ENCODE results near the gene BRSK2. TPM values are rescaled to one million over a fixed set of nuclear protein-coding genes. Genes with fewer than 3 reads are reported as not detected.

Gene BRSK2
- polyA plus RNA-seq, 1 of the 3 experiments (the other 2 are of a cell fraction), result 0.64 TPM

DNA sequence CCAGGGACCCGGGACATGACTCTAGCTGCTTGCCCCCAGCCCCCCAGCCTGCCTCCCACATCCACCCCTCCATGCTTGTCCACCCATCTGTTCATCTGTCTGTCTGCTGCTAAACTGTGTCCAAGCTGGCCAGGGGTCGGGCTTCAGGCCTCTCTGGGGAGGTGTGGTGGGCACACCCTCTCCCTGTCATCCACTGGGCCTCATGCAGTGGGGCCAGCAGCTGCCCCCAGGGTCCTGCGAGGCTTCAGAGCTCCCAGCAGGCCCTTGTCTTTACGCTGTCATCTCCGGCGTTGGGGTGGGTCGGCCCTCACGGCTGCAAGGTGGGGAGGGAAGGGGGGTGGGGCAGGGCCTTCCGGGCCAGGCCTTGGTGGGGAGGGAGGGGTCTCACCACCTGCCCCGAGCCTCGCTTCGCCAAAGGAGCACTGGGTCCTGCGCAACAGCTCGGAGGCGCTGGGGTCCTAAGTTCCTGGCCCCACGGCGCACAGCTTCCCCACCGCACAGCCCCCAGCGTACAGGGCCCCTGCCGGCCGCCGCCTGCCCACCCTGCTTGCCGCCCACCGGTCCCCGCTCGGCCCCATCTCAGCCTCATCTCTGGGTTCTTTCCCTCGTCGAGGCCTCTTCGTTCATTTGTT lies 70.1 kb downstream of the BRSK2 start (continued):
- TF ChIP-seq, protein P1, sequence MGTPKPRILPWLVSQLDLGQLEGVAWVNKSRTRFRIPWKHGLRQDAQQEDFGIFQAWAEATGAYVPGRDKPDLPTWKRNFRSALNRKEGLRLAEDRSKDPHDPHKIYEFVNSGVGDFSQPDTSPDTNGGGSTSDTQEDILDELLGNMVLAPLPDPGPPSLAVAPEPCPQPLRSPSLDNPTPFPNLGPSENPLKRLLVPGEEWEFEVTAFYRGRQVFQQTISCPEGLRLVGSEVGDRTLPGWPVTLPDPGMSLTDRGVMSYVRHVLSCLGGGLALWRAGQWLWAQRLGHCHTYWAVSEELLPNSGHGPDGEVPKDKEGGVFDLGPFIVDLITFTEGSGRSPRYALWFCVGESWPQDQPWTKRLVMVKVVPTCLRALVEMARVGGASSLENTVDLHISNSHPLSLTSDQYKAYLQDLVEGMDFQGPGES (IDR thresholded peaks at IDR 0.05; ENCODE audit: low read depth, low read length), result no peak
- TF ChIP-seq USF2 (IDR thresholded peaks at IDR 0.05; ENCODE audit: borderline replicate concordance, low read depth, low read length) (no peak), ZBTB33 (IDR thresholded peaks at IDR 0.05; ENCODE audit: borderline replicate concordance, low read depth) (no peak), FOXJ3 (CRISPR knock-in tag; IDR thresholded peaks at IDR 0.05) (no peak), CHD2 (IDR thresholded peaks at IDR 0.05; ENCODE audit: low read length, partially characterized antibody) (no peak), SMC3 (IDR thresholded peaks at IDR 0.05; ENCODE audit: low read depth, low read length) (no peak), FOXM1 (IDR thresholded peaks at IDR 0.05; ENCODE audit: low read depth) (no peak)

- H3K9me3 ChIP-seq, result no peaks in the 10 kb centered on the region
- no peaks in the 10 kb centered on the region for H3K79me2 ChIP-seq (ENCODE audit: insufficient read depth)
- DNase-seq, result no peak
- H3F3A ChIP-seq (replicated peaks; ENCODE audit: insufficient read depth), result no peaks in the 10 kb centered on the region
- no peaks in the 10 kb centered on the region for H3K36me3 ChIP-seq (replicated peaks in 1 of 2; ENCODE audit: control insufficient read depth in 1 of 2, insufficient read depth in 2 of 2, low read length in 1 of 2)
- no peaks in the 10 kb centered on the region for H3K27me3 ChIP-seq (ENCODE audit: insufficient read depth)
- no peak overlapping the region for H2AFZ ChIP-seq (ENCODE audit: low read depth)
- no peak for TF ChIP-seq ZBTB33 (IDR thresholded peaks at IDR 0.05; ENCODE audit: borderline replicate concordance, low read depth)
- TF ChIP-seq MEF2A (IDR thresholded peaks at IDR 0.05; ENCODE audit: borderline replicate concordance, low read depth), result no peak
- no peak for TF ChIP-seq ELF1 (IDR thresholded peaks at IDR 0.05)
- TF ChIP-seq MXI1 (IDR thresholded peaks at IDR 0.05; ENCODE audit: low read depth, low read length), result no peak
- TF ChIP-seq GATA2 (CRISPR knock-in tag; IDR thresholded peaks at IDR 0.05), result no peak
- no peak for TF ChIP-seq EP300 (IDR thresholded peaks at IDR 0.05; ENCODE audit: borderline replicate concordance in 1 of 2, low read depth in 1 of 2, low read length in 1 of 2)
- no peak for TF ChIP-seq RXRA (IDR thresholded peaks at IDR 0.05; ENCODE audit: borderline replicate concordance, low read depth)
- no peak for TF ChIP-seq RAD21 (IDR thresholded peaks at IDR 0.05; ENCODE audit: low read length)
- ChIA-PET POLR2A (no interaction called here), CTCF (interaction anchor here (4.2 kb wide), 1 partner anchor 55 kb away, joined by 23 read pairs; no protein-coding TSS in a partner anchor)
- H3K4me3 ChIP-seq (ENCODE audit: low read depth in 2 of 2, low read length in 1 of 2), result no peak overlapping the region
- no peak overlapping the region for H3K9ac ChIP-seq
- peaks cover 0 to 10% of the 10 kb centered on the region in 2 experiments; a peak in 1 of 4 replicates for H3K4me1 ChIP-seq (ENCODE audit: control insufficient read depth in 1 of 2, insufficient read depth in 2 of 2, low read depth in 1 of 2, low read length in 1 of 2)
- H3K27ac ChIP-seq (ENCODE audit: low read depth in 2 of 2, low read length in 1 of 2), result no peak overlapping the region
- H3K4me2 ChIP-seq, result no peak overlapping the region
- H4K20me1 ChIP-seq (ENCODE audit: insufficient read depth), result no peaks in the 10 kb centered on the region
- H3K9me2 ChIP-seq, result no peaks in the 10 kb centered on the region
- 91% methylated on average over 42 of the region's 44 CpGs for WGBS (ENCODE audit: low lambda C conversion rate)
Measured at GRCh38 chr11:1460396-1460985, 70.8 kb downstream of the BRSK2 start.
